ENCODE results near the gene BCAS2.

The BCAS2 gene

GRCh38 chr1:114559356-114559755, 22.1 kb downstream of the BCAS2 start:
- FAIRE-seq (no peak), DNase-seq (ENCODE audit: low spot score) (no peak)

GRCh38 chr1:114558544-114558943, 22.9 kb downstream of the BCAS2 start:
- peak; percentile 76 for FAIRE-seq

GRCh38 chr1:114554577-114554976, 26.8 kb downstream of the BCAS2 start:
- DNase-seq (ENCODE audit: low spot score) = no peak
- FAIRE-seq = no peak

More at GRCh38 chr1:114558544-114558943, 22.9 kb downstream of the BCAS2 start:
- DNase-seq (ENCODE audit: low spot score) = peak; percentile 12

- DNase-seq (ENCODE audit: low spot score) (no peak), FAIRE-seq (no peak)
Measured at GRCh38 chr1:114552106-114552639, 29.2 kb downstream of the BCAS2 start.

GRCh38 chr1:114551400-114551799, 30.0 kb downstream of the BCAS2 start:
- no peak for DNase-seq (ENCODE audit: low spot score)

DNA sequence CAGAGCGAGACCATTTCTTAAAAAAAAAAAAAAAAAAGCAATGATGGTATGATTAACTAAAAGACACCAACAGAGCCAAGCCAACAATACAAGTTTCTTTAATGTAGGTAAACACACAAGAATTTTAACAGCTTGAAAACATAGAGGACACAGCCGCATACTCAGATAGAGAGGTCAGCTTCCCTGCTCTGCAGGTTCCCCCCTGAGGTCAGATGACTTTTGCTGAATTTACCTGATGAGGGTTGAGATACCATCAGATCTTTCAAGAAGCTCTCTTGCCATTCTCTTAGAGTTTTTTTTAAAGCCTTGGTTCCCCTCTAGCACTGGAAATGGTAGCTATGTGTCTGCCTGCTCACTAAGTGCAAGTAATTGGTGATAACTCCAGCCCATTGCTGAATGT, 31.1 kb downstream of the BCAS2 start:
- FAIRE-seq = no peak
- no peak for DNase-seq (ENCODE audit: low spot score)

More at GRCh38 chr1:114551400-114551799, 30.0 kb downstream of the BCAS2 start:
- no peak for FAIRE-seq

DNA sequence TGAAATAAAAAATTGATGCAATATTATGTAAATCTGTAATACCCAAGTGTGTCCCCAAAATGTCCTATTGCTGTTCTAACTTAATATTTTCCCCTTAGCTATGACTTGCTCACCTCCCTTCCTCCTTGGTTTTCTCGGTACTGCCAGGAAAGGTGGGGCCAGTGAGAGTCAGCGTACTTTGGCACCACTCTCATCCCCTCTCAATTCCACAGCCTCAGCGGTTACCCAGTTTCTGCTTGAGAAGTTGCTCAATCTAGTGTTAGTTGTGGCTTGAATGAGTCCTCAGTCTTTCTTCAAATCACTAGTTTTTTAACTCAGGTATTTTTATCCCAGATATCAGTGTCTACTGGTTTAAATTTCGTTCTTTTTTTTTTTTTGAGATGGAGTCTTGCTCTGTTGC, 32.3 kb downstream of the BCAS2 start:
- FAIRE-seq (no peak), DNase-seq (ENCODE audit: low spot score) (no peak)

- DNase-seq (ENCODE audit: low spot score) (no peak), FAIRE-seq (no peak)
Measured at GRCh38 chr1:114547076-114547475, 34.3 kb downstream of the BCAS2 start.

DNA sequence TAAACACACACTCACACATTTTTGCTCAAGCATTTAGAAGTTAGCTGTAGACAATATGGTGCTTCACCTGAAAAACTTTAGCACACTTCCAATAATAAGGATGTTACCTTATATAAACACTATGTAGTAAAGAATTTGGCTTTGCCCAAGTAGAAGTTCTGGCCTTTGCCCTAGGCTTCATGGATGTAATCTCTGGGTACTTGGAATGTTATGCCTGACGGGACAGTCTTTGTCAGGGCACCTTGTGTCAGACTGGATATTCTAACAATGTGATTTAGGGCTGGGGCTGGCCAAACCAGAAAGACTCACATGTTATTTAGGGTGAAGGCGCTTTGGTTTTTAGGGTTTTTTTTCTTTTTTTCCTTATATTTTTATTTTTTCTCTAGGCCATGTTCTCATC, 35.6 kb downstream of the BCAS2 start:
- DNase-seq (ENCODE audit: low spot score) = no peak
- FAIRE-seq = no peak

- no peak for DNase-seq (ENCODE audit: low spot score)
- no peak for FAIRE-seq
Measured at GRCh38 chr1:114545315-114545714, 36.1 kb downstream of the BCAS2 start.

- FAIRE-seq (no peak), DNase-seq (ENCODE audit: low spot score) (no peak)
Measured at GRCh38 chr1:114540821-114541220, 40.6 kb downstream of the BCAS2 start.

- FAIRE-seq (no peak), DNase-seq (ENCODE audit: low spot score) (no peak)
Measured at GRCh38 chr1:114540272-114540671, 41.1 kb downstream of the BCAS2 start.

DNA sequence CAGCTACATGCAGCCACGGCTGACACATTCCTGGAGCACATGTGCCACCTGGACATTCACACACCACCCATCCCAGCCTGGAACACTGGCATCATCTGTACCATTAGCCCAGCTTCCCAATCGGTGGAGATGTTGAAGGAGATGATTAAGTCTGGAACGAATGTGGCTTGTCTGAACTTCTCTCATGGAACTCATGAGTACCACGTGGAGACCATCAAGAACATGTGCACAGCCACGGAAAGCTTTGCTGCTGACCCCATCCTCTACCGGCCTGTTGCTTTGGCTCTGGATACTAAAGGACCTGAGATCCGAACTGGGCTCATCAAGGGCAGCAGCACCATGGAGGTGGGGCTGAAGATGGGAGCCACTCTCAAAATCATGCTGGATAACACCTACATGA, 45.4 kb downstream of the BCAS2 start:
- FAIRE-seq (no peak), DNase-seq (ENCODE audit: low spot score) (no peak)

GRCh38 chr1:114535401-114535800, 46.0 kb downstream of the BCAS2 start:
- no peak for FAIRE-seq
- no peak for DNase-seq (ENCODE audit: low spot score)

DNA sequence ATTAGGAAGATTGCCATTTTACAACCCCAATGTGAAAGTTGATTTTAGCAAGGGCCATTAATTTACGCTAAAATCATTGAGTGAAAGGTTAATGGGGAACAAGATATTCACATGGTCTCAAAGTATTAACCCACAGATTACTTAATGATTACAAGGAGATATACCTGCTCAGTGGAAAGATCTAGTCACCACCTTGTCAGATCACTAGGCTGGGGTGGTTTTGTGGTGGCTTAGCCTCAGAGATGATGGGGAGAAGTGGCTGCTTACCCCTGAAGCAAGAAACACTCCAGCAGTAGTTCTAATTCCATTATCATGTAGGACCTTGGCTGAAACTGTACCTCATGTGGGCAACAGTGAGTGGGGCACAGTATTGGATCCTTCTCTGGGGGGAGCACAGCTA, 50.3 kb downstream of the BCAS2 start:
- no peak for FAIRE-seq
- DNase-seq (ENCODE audit: low spot score) = no peak

DNA sequence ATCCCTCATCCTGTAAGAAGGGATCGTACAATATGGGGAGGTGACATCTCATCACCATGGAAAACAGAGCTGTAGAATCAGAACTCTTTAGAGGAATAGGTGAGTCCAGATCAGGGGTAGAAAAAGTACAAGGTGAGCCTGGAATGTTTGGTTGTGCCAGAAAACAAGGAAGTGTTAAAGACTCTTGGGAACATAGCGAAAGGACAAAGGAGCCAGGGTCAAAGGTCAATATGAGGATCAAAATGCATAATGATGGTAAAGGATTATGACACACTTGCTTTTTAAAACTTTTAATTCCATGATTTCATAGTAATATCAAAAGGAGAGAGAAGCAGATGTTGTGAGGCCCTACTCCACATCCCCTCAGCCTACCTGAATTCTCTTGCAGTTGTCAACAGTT, 51.2 kb downstream of the BCAS2 start:
- no peak for DNase-seq (ENCODE audit: low spot score)
- no peak for FAIRE-seq

DNA sequence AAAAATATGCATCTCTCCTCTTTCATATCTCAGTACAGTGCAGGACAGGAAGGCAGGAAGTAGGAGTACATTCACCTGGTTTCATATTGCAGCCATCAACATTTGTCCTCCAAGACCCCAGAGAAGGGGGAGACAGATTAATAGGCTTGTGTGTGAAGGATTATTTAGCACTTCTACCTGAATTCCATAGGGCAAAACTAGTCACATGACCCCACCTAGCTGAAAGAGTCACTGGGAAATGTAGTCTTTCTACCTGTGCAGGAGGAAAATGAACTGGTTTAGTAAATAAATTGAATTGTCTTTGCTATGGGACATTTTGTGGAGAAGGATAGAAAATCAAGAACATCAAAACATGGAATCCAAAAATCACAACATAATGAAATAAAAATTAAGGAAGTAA, 56.5 kb downstream of the BCAS2 start:
- FAIRE-seq = no peak
- DNase-seq (ENCODE audit: low spot score) = no peak

GRCh38 chr1:114522264-114522575, 59.2 kb downstream of the BCAS2 start:
- DNase-seq (ENCODE audit: low spot score) (no peak), FAIRE-seq (no peak)

GRCh38 chr1:114521396-114522263, 59.8 kb downstream of the BCAS2 start:
- no peak for FAIRE-seq
- no peak for DNase-seq (ENCODE audit: low spot score)
